Tibial nerve (tissue), 4 donors: Measurements from ENCODE around the gene EIF5A2.

Source experiments
- EP300 ChIP-seq, 2 donors: sonication (generic); formaldehyde crosslinking; IDR thresholded peaks; one replicate each; pipeline ENCODE4 v1.6.1; 2017; ENCODE audit warnings: antibody characterized with exemption in 2 of 2, mild to moderate bottlenecking in 1 of 2
- POLR2A ChIP-seq, 2 donors: fragments of 450-650 bp; IDR thresholded peaks; one replicate each; pipeline ENCODE4 v1.6.1; 2017; ENCODE audit warnings: antibody characterized with exemption in 2 of 2, mild to moderate bottlenecking in 2 of 2, moderate library complexity in 2 of 2
- TF ChIP-seq, protein P1 (sequence below), 5 experiments: fragments of 200-600 bp in 3 of 5; fragments of 450-650 bp in 2 of 5; sonication (generic) in 3 of 5; IDR thresholded peaks; one replicate each; pipeline ENCODE4 v1.5.1; 2016 to 2019; ENCODE audit warnings: antibody characterized with exemption in 5 of 5, mild to moderate bottlenecking in 3 of 5, moderate library complexity in 2 of 5

DNA sequence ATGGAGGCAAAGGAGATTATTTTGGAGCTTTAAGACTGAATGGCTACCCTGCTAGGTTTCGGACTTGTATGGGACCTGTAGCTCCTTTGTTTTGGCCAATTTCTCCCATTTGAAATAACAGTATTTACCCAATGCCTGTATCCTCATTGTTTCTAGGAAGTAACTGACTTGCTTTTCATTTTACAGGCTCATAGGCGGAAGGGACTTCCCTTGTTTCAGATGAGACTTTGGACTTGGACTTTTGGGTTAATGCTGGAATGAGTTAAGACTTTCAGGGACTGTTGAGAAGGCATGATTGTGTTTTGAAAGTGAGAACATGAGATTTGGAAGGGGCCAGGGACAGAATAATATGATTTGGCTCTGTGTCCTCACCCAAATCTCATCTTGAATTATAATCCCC, 10.5 kb downstream of the EIF5A2 start:
- TF ChIP-seq, protein P1, sequence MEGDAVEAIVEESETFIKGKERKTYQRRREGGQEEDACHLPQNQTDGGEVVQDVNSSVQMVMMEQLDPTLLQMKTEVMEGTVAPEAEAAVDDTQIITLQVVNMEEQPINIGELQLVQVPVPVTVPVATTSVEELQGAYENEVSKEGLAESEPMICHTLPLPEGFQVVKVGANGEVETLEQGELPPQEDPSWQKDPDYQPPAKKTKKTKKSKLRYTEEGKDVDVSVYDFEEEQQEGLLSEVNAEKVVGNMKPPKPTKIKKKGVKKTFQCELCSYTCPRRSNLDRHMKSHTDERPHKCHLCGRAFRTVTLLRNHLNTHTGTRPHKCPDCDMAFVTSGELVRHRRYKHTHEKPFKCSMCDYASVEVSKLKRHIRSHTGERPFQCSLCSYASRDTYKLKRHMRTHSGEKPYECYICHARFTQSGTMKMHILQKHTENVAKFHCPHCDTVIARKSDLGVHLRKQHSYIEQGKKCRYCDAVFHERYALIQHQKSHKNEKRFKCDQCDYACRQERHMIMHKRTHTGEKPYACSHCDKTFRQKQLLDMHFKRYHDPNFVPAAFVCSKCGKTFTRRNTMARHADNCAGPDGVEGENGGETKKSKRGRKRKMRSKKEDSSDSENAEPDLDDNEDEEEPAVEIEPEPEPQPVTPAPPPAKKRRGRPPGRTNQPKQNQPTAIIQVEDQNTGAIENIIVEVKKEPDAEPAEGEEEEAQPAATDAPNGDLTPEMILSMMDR (IDR thresholded peaks at IDR 0.05): no peak
- no peak for TF ChIP-seq POLR2A (IDR thresholded peaks at IDR 0.05)
- TF ChIP-seq EP300 (IDR thresholded peaks at IDR 0.05): no peak
